ENCODE results near the gene WBP2. TPM values are rescaled to one million over a fixed set of nuclear protein-coding genes. Genes with fewer than 3 reads are reported as not detected.

Gene WBP2
- total and polyA plus RNA-seq, 2 of the 13 experiments (the other 11 are each of a cell fraction or from before 2014, with no cell fraction given): 29.2 to 29.5 TPM

GRCh38 chr17:75892556-75893224, 37.6 kb upstream of the WBP2 start:
- no TSS peak for BruUV-seq (replicated peaks)
- peak; percentile 44 for FAIRE-seq
- POLR2A ChIA-PET: interaction anchor here (0.6 to 12.9 kb wide), 16 partner anchors 8 to 492 kb away, joined by 3 to 423 read pairs (median 10); partner anchors contain the start of genes MRPL38, SPHK1, TRIM47 and UNC13D
- no peak; the same call in 1 of the 2 replicates for TF ChIP-seq E2F5 (CRISPR knock-in tag; conservative IDR thresholded peaks at IDR 0.05)
- TF ChIP-seq KLF15 (CRISPR knock-in tag; IDR thresholded peaks at IDR 0.05; ENCODE audit: borderline replicate concordance): no peak
- no peak for TF ChIP-seq ZFP36 (IDR thresholded peaks at IDR 0.05; ENCODE audit: borderline replicate concordance, low read depth, low read length, partially characterized antibody)
- TF ChIP-seq CHD4 (IDR thresholded peaks at IDR 0.05; ENCODE audit: borderline replicate concordance, low read length): no peak
- TF ChIP-seq ZNF326 (CRISPR knock-in tag; IDR thresholded peaks at IDR 0.05; ENCODE audit: borderline replicate concordance): peak; percentile 96
- no peak for TF ChIP-seq HMGA1 (CRISPR knock-in tag; conservative IDR thresholded peaks at IDR 0.05)
- TF ChIP-seq POGK (CRISPR knock-in tag; conservative IDR thresholded peaks at IDR 0.05): no peak
- TF ChIP-seq ZSCAN29 (CRISPR knock-in tag; conservative IDR thresholded peaks at IDR 0.05): no peak
- TF ChIP-seq ZSCAN21 (CRISPR knock-in tag; IDR thresholded peaks at IDR 0.05; ENCODE audit: borderline replicate concordance): peak; percentile 51; the same call in 1 of the 2 replicates
- no peak for TF ChIP-seq NR3C1 (CRISPR knock-in tag; IDR thresholded peaks at IDR 0.05)
- no peak for TF ChIP-seq EP300 (IDR thresholded peaks at IDR 0.05; ENCODE audit: low read depth in 2 of 2, low read length in 2 of 2)
- 0 out of 2 replicates have a peak, but pooled peaks have one; percentile 8 for TF ChIP-seq EP300 (CRISPR knock-in tag; IDR thresholded peaks at IDR 0.05; ENCODE audit: borderline replicate concordance)
- TF ChIP-seq ZBTB4 (CRISPR knock-in tag; IDR thresholded peaks at IDR 0.05; ENCODE audit: borderline replicate concordance): 0 out of 2 replicates have a peak, but pooled peaks have one; percentile 28
- TF ChIP-seq PHF5A (CRISPR knock-in tag; IDR thresholded peaks at IDR 0.05; ENCODE audit: low read depth, unreplicated experiment): no peak
- 0 out of 2 replicates have a peak, but pooled peaks have one; percentile 19 for TF ChIP-seq ZNF296 (CRISPR knock-in tag; conservative IDR thresholded peaks at IDR 0.05)
- TF ChIP-seq ZNF432 (CRISPR knock-in tag; IDR thresholded peaks at IDR 0.05; ENCODE audit: borderline replicate concordance): no peak; the same call in 1 of the 2 replicates
- peak; percentile 63; the same call in 1 of the 2 replicates for TF ChIP-seq RXRB (CRISPR knock-in tag; IDR thresholded peaks at IDR 0.05; ENCODE audit: borderline replicate concordance)

More at GRCh38 chr17:75892556-75893224, 37.6 kb upstream of the WBP2 start:
- Histone ChIP-seq H3K4me2 (ENCODE audit: low read depth, low read length) (peak overlapping the region; percentile 91), H3K27ac (ENCODE audit: extremely low read length, insufficient read depth, low read length) (peak overlapping the region; percentile 64), H3K4me3 (replicated peaks in 1 of 3; ENCODE audit: insufficient read depth in 1 of 3, low read depth in 2 of 3, low read length in 3 of 3) (peak overlapping the region; percentile 26 to 83 (median 51); a peak in 5 of 6 replicates), H3K36me3 (replicated peaks in 1 of 2; ENCODE audit: control insufficient read depth in 1 of 2, insufficient read depth in 2 of 2, low read length in 2 of 2) (peaks cover 0 to 1% of the 10 kb centered on the region in 2 experiments; a peak in 1 of 5 replicates), H3K4me1 (ENCODE audit: insufficient read depth, low read length) (peaks cover 61% of the 10 kb centered on the region), H4K20me1 (ENCODE audit: insufficient read depth, low read length) (no peaks in the 10 kb centered on the region), H3K9me3 (ENCODE audit: low read length) (no peaks in the 10 kb centered on the region), H3K79me2 (ENCODE audit: insufficient read depth, low read length) (peaks cover 10% of the 10 kb centered on the region), H3K27me3 (ENCODE audit: control insufficient read depth in 1 of 2, insufficient read depth in 2 of 2, low read length in 2 of 2) (no peaks in the 10 kb centered on the region), H2AFZ (ENCODE audit: low read length) (no peak overlapping the region), H3K9ac (ENCODE audit: insufficient read depth, low read depth, low read length) (peak overlapping the region; percentile 71)
- ATAC-seq (peak; percentile 64), DNase-seq (ENCODE audit: low spot score) (peak; percentile 77)
- CTCF ChIA-PET (ENCODE audit: low intra/inter-chr PET ratio, low total read pairs): interaction anchor here (1.5 kb wide), 1 partner anchor 16 kb away, joined by 4 read pairs; no protein-coding TSS in a partner anchor
- 8% methylated on average over 9 of the region's 16 CpGs for WGBS (ENCODE audit: low lambda C conversion rate)
- in situ Hi-C loops (cut with HindIII; ENCODE audit: extremely low pct_ligation_motif_present, low pct_unique_long_range_greater_than_20kb): no loop called here
- intact Hi-C loops (cut with micrococcal nuclease; ENCODE audit: unreplicated experiment): loop anchor here (5.0 kb wide), 1 partner anchor 35 kb away; the partner anchor contains the start of gene WBP2

Data from HepG2 (cell line).